Neural cell (in vitro differentiated cells): ENCODE measurements around the gene FGR.

Source experiments
- CTCF ChIP-seq: fragments of 450-650 bp; IDR thresholded peaks from 2 replicates; pipeline ENCODE4 v1.5.1; 2014; ENCODE audit warnings: antibody characterized with exemption, mild to moderate bottlenecking, moderate library complexity; ENCODE audit not compliant: poor library complexity, severe bottlenecking
- EP300 ChIP-seq: fragments of 450-650 bp; conservative IDR thresholded peaks from 2 replicates; pipeline ENCODE4 v1.6.1; 2014; ENCODE audit warnings: antibody characterized with exemption, mild to moderate bottlenecking, moderate library complexity; ENCODE audit not compliant: poor library complexity, severe bottlenecking
- MXI1 ChIP-seq: fragments of 450-650 bp; conservative IDR thresholded peaks from 2 replicates; pipeline ENCODE4 v1.6.1; 2014; ENCODE audit warnings: antibody characterized with exemption, mild to moderate bottlenecking; ENCODE audit not compliant: poor library complexity, severe bottlenecking
- RAD21 ChIP-seq: fragments of 450-650 bp; conservative IDR thresholded peaks from 2 replicates; pipeline ENCODE4 v1.6.1; 2014; ENCODE audit warnings: antibody characterized with exemption, mild to moderate bottlenecking, moderate library complexity
- SMC3 ChIP-seq: fragments of 450-650 bp; conservative IDR thresholded peaks from 2 replicates; pipeline ENCODE4 v1.6.1; 2014; ENCODE audit warnings: antibody characterized with exemption, mild to moderate bottlenecking, moderate library complexity; ENCODE audit not compliant: poor library complexity

GRCh38 chr1:27588256-27589232 is 46.4 kb downstream of the FGR start:
- TF ChIP-seq CTCF (no peak), RAD21 (no peak), SMC3 (no peak), MXI1 (no peak), EP300 (no peak)
